HUES6 (cell line): ENCODE results near the gene DIP2C.

Experiments used
- H3K27ac ChIP-seq: 2 replicates; pipeline ENCODE4 v1.7.0; 2013; ENCODE audit warnings: low read depth, mild to moderate bottlenecking, low read length, inconsistent platforms
- H3K27me3 ChIP-seq: 2 replicates; pipeline ENCODE4 v1.6.1; 2013; ENCODE audit warnings: low read length; ENCODE audit not compliant: control insufficient read depth, insufficient read depth
- H3K36me3 ChIP-seq: 2 replicates; pipeline ENCODE4 v1.6.1; 2013; ENCODE audit warnings: low read length; ENCODE audit not compliant: control insufficient read depth, insufficient read depth
- H3K4me1 ChIP-seq: 2 replicates; pipeline ENCODE4 v1.6.1; 2013; ENCODE audit warnings: low read length; ENCODE audit not compliant: control insufficient read depth, insufficient read depth
- H3K4me3 ChIP-seq: 2 replicates; pipeline ENCODE4 v1.5.1; 2013; ENCODE audit warnings: low read depth, low read length
- H3K9ac ChIP-seq: one replicate; pipeline ENCODE4 v1.6.1; 2013; ENCODE audit warnings: mild to moderate bottlenecking, low read length
- H3K9me3 ChIP-seq: 2 replicates; pipeline ENCODE4 v1.6.1; 2013; ENCODE audit warnings: low read depth, low read length; ENCODE audit not compliant: control insufficient read depth, insufficient read depth

DIP2C gene

DNA sequence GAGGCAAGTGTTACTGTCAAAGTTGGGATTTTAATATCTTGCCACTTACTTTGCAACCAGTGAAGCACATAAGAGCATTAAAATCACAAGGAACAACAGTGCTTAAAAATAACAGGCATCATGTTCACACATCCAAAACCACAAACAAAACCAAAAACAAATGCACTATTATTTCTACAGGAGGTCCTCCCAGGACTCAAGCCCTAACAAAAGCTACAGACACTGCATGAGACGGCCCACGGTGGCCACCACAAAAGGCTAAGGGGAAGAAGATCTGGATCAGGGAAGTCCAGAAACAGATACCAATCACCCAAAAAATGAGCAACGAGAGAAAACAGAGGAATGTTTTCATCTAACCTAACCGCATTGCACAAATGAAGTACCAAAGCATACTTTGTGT is 395.8 kb downstream of the DIP2C start:
- H3K9me3 ChIP-seq = no peaks in the 10 kb centered on the region
- no peak overlapping the region for H3K4me3 ChIP-seq
- H3K9ac ChIP-seq = no peak overlapping the region
- no peaks in the 10 kb centered on the region for H3K4me1 ChIP-seq
- H3K36me3 ChIP-seq = no peaks in the 10 kb centered on the region
- no peak overlapping the region for H3K27ac ChIP-seq
- no peaks in the 10 kb centered on the region for H3K27me3 ChIP-seq

- Histone ChIP-seq H3K27ac (no peak overlapping the region), H3K9ac (no peak overlapping the region), H3K9me3 (no peaks in the 10 kb centered on the region), H3K27me3 (no peaks in the 10 kb centered on the region), H3K4me3 (no peak overlapping the region), H3K4me1 (no peaks in the 10 kb centered on the region), H3K36me3 (no peaks in the 10 kb centered on the region)
Measured at GRCh38 chr10:290026-290725, 399.3 kb downstream of the DIP2C start.

DNA sequence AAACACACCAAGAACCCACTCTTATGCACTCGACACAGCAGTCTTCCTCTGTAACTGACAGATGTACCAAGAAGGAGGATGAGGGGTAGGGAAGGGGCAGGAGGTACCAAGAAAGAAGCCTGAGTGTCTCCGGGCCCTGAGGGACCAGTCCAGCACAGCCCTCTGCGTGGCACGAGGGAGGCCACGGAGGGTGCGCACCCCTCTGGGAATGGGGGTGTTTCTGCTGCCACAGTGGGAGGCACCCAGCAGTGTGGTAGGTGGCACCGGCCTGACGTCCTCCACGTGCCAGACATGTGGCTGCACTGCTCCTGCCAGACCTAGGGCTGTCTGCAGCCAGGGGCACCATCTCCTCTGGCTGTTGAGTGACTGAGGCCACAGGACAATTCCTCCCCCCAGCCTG is 399.9 kb downstream of the DIP2C start:
- no peaks in the 10 kb centered on the region for H3K27me3 ChIP-seq
- H3K27ac ChIP-seq = no peak overlapping the region
- H3K4me1 ChIP-seq = no peaks in the 10 kb centered on the region

DNA sequence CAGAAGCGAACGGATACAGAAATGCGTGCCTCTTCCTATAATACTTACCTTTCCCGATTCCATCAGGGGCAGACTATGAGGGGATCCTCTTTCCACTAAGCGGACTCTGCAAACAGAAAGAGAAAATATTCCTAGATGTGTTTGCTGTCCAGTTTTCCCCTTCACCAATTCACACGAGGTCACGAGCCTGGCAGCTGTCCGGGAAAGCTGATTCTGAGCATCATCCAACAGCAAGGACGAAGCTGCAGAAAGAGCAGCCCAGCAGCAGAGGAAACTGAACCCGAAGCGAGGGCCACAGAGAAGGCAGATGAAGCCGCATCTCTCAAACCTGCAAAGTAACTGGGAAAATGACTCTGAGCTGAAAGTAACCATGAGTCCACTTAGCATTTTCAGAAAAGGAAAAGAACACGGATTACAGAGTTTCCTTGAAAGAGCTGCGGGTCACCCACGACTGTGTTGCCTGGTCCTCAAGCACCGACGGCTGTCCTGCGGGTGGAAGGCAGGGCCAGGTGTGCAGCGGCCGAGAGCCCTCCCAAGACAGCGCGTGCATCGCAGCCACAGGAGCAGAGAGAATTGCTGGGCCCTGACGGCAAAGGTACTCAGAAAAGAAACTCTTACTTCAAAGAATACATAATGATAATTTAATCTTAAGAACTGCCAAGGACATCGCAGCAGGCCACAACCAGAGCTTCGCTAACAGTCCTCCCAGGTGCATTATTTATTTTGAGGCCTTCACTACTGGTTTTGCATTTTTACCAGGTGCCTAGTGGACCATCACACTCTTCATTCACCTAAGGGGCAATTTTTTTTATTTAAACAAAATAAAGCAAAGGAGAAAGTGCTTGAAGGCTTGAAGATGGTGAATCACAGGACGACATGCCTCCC is 400.9 kb downstream of the DIP2C start:
- Histone ChIP-seq H3K4me3 (no peak overlapping the region), H3K9me3 (no peaks in the 10 kb centered on the region), H3K36me3 (no peaks in the 10 kb centered on the region), H3K9ac (no peak overlapping the region), H3K27me3 (no peaks in the 10 kb centered on the region), H3K4me1 (no peaks in the 10 kb centered on the region), H3K27ac (no peak overlapping the region)

More for the DNA sequence above, 399.9 kb downstream of the DIP2C start:
- H3K4me3 ChIP-seq = no peak overlapping the region
- H3K9ac ChIP-seq = no peak overlapping the region
- H3K9me3 ChIP-seq = no peaks in the 10 kb centered on the region
- no peaks in the 10 kb centered on the region for H3K36me3 ChIP-seq

DNA sequence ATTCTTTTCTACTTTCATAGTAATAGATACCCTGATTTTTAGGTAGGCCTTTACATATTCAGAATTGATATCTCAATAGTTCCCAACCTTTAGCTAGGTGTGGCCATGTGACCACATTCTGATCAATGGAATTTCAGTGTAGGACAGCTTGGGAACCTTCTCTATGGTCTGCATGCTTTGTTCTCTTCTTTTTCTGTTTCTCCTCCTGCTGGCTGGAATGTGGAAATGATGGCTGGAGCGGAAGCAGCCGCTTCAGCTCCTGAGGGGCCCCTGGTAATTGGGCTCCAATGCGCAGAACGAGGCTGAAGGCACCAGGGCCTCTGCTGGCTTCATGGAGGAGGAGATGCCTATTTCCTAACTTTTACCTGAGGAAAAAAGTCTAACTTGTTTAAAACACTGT is 401.7 kb downstream of the DIP2C start:
- Histone ChIP-seq H3K9ac (no peak overlapping the region), H3K4me1 (no peaks in the 10 kb centered on the region), H3K27me3 (no peaks in the 10 kb centered on the region), H3K9me3 (no peaks in the 10 kb centered on the region), H3K27ac (no peak overlapping the region), H3K4me3 (no peak overlapping the region), H3K36me3 (no peaks in the 10 kb centered on the region)

DNA sequence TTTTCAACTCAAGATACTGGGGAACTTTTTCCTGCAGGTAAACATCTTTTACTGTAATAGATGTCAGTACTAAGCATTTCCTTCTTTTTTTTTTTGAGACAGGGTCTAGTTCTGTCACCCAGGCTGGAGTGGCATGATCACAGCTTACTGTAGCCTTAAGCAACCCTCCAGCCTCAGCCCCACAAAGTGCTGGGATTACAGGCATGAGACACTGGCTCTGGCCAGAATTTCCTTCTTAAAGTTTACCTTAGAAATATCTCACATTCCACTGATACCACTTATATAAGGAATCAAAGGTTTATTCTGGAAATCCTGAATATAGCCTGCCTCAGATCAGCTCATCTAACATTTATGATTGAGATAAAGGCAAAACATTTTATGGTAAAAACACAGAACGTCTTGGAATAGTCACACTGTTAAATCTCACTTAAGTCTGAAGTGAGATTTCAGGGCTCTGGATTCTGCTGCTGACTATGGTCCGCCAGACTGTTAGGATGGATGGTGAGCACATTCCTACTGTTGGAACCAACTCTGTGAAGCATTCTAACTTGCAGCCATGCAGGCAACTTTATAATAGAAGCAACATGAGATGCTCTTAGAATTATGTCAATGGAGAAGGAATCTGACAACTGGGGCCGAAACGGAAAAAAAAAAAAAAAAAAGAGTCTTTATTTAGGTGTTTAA is 402.3 kb downstream of the DIP2C start:
- Histone ChIP-seq H3K9me3 (no peaks in the 10 kb centered on the region), H3K27me3 (no peaks in the 10 kb centered on the region), H3K27ac (no peak overlapping the region), H3K4me3 (no peak overlapping the region), H3K9ac (no peak overlapping the region), H3K36me3 (no peaks in the 10 kb centered on the region), H3K4me1 (no peaks in the 10 kb centered on the region)

DNA sequence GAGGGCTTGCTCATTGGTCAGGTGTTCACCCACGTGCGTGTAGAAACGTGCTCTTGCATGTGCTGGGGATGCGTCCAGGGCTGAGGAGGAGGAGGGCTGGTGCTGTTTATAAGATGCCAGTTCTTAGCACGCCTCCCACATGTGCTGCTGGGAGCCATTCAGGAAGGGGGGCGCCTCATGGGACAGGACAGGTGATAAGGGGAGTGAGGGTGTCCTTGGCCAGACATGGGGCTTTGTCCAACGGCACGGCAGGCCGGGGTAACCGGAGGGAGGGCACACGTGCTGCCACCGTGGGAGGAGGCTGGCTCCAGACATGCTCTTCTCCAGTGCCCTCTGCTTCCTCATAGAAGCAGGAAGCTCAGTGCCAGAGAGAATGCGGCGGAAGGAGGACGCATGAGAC is 404.3 kb downstream of the DIP2C start:
- no peaks in the 10 kb centered on the region for H3K9me3 ChIP-seq
- no peaks in the 10 kb centered on the region for H3K4me1 ChIP-seq
- no peak overlapping the region for H3K4me3 ChIP-seq
- no peak overlapping the region for H3K9ac ChIP-seq
- H3K36me3 ChIP-seq = peaks cover 2% of the 10 kb centered on the region; the same call in 1 of the 2 replicates
- H3K27ac ChIP-seq = no peak overlapping the region
- H3K27me3 ChIP-seq = no peaks in the 10 kb centered on the region

DNA sequence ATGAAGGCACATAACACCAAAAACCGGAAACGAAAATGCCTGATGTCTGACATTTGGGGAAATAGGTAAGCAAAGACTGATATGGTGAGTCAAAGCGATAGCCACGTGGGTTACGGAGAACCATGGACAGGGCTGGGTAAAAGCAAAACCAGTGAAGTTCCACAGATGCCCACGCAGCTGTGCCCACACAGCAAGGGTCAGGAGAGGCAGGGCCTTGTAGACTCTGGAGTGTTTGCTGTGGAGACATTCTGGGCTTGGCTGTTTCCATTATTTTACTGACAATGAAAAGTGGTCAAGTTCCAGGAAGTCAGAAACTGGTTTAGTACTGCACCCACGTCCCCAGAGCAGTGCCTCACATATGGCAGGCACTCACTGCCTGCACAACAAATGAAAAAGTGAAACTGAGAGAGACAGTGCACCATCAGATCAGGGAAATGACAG is 405.5 kb downstream of the DIP2C start:
- Histone ChIP-seq H3K27me3 (no peaks in the 10 kb centered on the region), H3K9me3 (no peaks in the 10 kb centered on the region), H3K27ac (no peak overlapping the region), H3K4me3 (no peak overlapping the region), H3K36me3 (peaks cover 2% of the 10 kb centered on the region; the same call in 1 of the 2 replicates), H3K9ac (no peak overlapping the region), H3K4me1 (no peaks in the 10 kb centered on the region)

GRCh38 chr10:283140-283479 is 406.4 kb downstream of the DIP2C start:
- no peak overlapping the region for H3K4me3 ChIP-seq
- no peak overlapping the region for H3K27ac ChIP-seq
- peaks cover 2% of the 10 kb centered on the region; the same call in 1 of the 2 replicates for H3K36me3 ChIP-seq
- no peaks in the 10 kb centered on the region for H3K27me3 ChIP-seq
- no peaks in the 10 kb centered on the region for H3K4me1 ChIP-seq
- H3K9me3 ChIP-seq = no peaks in the 10 kb centered on the region
- H3K9ac ChIP-seq = no peak overlapping the region

DNA sequence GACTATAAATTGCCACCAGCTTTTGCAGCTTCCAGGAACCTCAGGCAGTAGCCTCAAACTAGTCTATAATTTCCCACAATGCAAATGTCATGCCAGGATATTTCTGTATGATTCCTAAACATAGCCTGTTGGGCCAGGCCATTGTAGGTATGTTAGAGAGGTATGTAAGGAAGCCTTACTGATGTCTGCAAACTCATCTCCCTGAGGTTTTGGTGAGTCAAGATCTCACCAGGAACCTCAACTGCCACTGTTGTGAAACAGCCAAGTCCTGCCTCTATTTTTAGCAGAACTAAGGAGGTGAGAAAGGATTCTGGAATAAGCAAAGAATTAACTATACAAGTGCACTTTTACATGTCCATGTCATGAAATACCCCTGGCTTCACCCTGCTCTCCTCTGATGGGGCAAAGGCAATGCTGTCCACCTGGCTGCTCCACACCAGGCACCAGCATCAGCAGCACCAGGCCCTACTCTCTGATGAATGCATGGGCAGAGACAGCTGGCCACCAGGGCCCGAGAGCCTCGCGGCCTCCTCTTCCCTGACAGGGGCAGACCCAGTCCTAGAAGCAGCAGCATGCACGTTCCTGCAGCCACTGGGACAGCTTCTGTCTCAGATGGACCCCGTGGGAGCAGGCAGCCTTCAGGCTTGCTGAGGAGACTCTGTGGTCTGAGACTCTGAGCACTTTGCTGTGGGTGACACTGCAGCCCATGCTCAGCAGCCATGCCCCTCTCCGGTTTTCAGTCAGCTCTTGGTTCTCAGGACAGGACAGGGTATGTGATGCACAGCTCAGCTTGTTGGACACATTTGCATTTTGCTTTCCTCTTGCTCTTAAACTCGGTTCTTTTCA is 407.0 kb downstream of the DIP2C start:
- no peak overlapping the region for H3K27ac ChIP-seq
- H3K36me3 ChIP-seq = peaks cover 2% of the 10 kb centered on the region; the same call in 1 of the 2 replicates
- no peak overlapping the region for H3K9ac ChIP-seq
- H3K4me3 ChIP-seq = no peak overlapping the region
- H3K4me1 ChIP-seq = no peaks in the 10 kb centered on the region
- H3K27me3 ChIP-seq = no peaks in the 10 kb centered on the region
- no peaks in the 10 kb centered on the region for H3K9me3 ChIP-seq
